Measurements from ENCODE around the gene ST6GAL1.

GRCh38 chr3:187072511-187072910, 142.2 kb downstream of the ST6GAL1 start:
- no peak for TF ChIP-seq GTF2F1 (IDR thresholded peaks at IDR 0.05; ENCODE audit: borderline replicate concordance, low read depth, low read length)
- no peak for TF ChIP-seq EP300 (IDR thresholded peaks at IDR 0.05; ENCODE audit: borderline replicate concordance in 1 of 2, low read depth in 2 of 2, low read length in 2 of 2)
- TF ChIP-seq E2F6 (IDR thresholded peaks at IDR 0.05), result no peak
- TF ChIP-seq SRF (IDR thresholded peaks at IDR 0.05; ENCODE audit: low read depth, low read length), result no peak
- TF ChIP-seq CTCF (IDR thresholded peaks at IDR 0.05; ENCODE audit: control extremely low read depth in 1 of 3, insufficient read depth in 1 of 3, low read depth in 1 of 3, low read length in 3 of 3), result no peak
- no peak for TF ChIP-seq JUND (IDR thresholded peaks at IDR 0.05; ENCODE audit: low read length)
- no peak for TF ChIP-seq CHD2 (IDR thresholded peaks at IDR 0.05; ENCODE audit: low read length)
- no peak for TF ChIP-seq RAD21 (IDR thresholded peaks at IDR 0.05 in 1 of 2, conservative IDR thresholded peaks at IDR 0.05 in 1 of 2; ENCODE audit: low read depth in 2 of 2, low read length in 2 of 2)
- TF ChIP-seq KDM4A (IDR thresholded peaks at IDR 0.05; ENCODE audit: low read depth, low read length, severe bottlenecking), result no peak
- TF ChIP-seq POLR2A (IDR thresholded peaks at IDR 0.05; ENCODE audit: control extremely low read depth in 1 of 2, low read depth in 2 of 2, low read length in 2 of 2), result no peak

Data from H1 (cell line).